Stimulated activated CD4-positive, alpha-beta T cell treated with anti-CD3 and anti-CD28 coated beads, TNF-alpha, amount 100 ng/mL, for 48 hours (primary cell): ENCODE measurements around the gene SYT17.

Source experiments
- DNase-seq, 3 donors: peaks; one replicate each; pipeline ENCODE4 v3.0.0-alpha.2; 2020; ENCODE audit warnings: low read depth in 3 of 3

The SYT17 gene

DNA sequence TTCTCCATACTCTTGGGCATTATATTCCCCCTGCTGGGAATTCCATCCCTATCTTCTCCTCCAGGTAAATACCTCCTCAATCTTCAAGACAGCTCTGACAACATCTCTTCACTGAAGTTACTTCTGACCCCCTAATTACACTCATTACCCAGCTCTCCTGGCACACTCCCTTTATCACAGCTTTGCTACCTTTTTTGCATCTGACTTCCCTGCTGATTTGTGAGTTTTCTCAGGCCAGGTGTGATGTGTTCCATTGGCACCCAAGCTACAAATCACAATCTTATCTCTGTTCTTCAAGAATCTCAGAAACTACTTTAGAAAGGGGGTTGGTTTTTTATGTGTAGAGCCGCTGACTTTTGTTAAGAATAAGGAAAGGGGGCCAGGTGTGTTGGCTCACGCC, 131.5 kb downstream of the SYT17 start:
- DNase-seq: no peak

DNA sequence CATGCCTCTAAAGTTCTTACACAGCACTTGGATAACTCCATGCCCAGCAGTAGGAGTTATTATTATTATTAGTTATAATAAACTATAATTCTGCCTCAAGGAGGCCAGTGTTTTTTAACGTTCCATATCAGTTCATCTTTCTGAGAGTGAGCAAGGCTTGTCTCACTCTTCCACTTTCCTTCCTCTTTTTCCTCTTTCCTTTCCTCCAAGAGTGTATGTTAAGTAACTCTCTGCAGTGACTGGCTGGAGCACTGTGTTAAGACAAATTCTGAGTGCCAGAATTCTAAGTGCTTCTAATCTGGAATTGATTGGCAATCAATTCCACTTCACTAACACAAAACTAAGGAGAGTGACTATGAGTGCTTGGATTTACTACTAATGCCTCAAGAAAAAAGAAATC, 133.9 kb downstream of the SYT17 start:
- no peak for DNase-seq

DNA sequence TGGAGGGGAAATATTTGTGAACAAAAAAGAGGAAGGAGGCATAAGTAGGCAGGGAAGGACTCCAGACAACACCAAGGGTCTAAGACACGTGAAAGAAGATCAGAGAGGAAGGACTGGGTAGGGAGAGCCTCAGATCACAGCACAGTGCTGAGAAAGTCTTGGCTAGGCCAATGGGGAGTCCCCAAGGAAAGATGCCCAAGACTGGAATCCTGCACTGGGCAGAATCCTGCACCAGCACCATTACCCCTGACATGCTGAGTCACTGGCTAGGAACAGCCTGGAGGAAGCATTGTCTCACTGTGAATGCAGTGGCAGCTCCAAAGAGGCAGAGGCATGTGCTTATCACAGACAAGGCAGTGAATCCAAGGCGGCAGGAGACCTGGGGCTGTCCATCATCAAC, 136.7 kb downstream of the SYT17 start:
- DNase-seq: no peak

DNA sequence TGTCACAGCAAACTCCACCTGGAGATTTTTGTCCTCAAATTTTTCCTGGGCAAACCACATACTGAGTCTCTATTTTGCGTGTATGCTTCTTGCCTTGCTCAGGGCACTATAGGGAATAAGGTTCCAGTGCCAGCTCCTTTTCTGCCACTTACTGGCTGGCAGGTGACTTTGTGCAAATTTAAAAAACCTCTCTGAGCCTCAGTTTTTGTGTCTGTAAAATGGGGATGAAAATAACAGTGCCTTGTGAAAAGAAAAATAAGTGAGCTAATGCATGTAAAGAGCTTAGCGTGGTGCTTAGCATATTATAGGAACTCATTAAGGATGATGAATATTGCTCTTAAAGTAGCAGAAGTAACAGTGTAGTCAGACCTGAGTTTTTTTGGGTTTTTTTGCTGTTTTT, 137.4 kb downstream of the SYT17 start:
- DNase-seq: no peak

DNA sequence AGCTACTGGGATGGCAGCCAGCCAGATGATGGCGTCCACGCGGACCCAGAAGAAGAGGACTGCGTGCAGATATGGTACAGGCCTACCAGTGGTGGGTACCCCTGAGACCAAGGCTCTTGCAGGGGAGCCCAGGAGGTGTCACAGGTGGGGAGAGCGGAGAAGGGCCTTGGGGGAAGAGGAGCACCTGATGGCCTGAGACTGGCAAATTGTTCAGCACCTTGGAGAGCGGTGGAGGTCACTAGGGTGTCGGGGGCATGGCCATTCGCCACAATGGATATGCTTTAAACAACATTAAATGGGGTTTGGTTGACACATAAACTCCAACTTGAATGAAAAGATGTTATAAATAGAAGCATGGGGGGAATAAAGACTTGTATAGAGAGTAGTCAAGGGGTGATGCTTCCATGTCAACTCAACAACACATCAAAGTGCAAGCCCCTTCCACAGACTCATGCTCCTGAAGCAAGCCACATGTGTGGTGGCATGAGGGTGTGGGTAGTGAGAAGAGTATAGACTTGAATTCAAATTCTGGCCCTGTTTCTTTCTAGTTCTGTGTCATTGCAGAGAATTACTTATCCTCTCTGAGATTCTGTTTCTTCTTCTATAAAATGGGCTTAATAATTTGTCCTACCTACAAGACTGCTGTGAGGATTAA, 139.7 kb downstream of the SYT17 start:
- DNase-seq: no peak

DNA sequence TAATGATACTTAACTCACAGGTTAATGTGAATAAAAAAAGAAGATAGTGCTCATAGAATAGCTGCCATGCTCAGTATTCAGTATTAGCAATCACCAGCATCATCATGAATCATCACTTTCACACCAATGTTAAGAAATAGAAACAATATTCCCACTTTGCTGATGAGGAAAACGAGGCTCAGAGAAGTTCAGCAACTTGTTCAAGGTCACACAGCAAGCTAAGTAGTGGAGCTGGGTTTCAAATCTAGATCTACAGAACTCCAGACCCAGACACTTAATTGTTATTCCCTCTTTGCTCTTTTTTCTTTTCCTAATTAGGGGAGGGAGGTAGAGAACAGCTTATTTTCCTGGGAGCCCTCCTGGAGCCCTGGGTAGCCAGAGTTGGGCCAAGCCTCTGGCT, 140.4 kb downstream of the SYT17 start:
- no peak for DNase-seq

DNA sequence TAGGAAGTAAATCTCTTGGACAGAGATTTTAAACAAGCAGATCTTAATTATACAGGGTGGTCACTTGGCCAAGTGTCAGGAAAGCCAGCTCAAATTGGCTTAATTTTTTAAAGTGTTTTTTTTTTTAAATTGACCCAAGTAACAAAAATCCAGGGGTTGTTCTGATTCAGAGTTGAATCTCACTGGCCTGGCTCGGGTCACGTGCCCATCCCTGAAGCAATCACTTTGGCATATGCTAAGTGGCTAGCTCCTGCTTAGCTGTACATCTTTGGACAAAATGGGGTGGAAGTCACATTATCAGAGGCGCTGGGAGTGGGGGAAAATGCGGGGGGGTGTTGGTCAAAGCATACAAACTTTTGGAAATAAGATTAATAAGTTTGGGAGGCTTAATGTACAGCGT, 141.1 kb downstream of the SYT17 start:
- DNase-seq: no peak

DNA sequence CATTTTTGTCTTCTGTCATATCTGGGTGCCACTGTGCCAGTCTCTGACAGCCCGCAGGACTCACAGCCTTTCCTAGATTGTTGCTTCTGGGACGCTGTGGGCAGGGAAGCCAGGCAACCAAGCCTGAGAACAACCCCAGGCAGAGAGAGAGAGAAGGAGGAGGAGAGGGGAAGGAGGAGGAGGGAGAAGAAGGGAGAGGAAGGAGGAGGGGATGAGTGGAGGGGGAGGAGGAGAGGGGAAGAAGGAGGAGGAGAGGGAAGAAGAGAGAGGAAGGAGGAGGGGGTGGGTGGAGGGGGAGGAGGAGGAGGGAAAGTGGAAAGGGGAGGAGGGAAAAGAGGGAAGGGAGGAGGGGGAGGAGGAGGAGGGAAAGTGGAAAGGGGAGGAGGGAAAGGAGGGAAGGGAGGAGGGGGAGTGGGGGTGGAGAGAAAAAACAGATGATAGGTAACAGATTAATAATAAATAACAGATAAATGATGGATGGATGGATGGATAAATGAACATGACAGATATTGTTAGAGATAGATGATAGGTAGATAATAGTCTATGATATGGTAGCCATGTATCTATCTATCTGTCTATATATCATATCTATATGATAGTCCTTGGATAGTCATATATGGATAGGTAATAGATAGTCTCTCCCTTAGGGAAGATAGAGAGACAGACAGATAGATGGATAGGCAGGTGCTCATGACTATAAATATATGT, 146.8 kb downstream of the SYT17 start:
- DNase-seq: no peak

DNA sequence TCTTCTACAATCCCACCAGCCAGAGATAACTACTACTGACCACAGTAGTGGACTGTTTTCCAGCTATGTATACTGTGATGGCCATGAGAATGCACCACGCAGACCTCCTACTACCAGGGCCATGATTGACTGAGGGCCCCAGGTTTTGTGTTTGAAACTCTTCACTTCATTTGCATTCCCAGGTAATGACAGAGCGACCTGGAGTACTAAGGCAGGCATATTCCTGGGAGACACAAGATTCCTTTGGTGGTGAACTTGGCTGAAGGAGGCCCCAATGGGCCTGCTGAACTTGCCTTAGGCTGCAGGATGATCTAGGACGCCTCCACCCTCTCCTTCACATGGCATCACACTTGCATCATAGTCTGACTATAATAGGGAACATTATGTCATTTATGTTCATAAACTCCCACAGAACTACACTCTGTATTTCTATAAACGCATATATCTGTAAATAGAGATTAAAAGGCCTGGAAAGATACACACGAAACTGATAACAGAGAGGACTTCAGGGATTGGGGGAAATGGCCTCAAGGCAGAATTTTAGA, 147.9 kb downstream of the SYT17 start:
- no peak for DNase-seq

DNA sequence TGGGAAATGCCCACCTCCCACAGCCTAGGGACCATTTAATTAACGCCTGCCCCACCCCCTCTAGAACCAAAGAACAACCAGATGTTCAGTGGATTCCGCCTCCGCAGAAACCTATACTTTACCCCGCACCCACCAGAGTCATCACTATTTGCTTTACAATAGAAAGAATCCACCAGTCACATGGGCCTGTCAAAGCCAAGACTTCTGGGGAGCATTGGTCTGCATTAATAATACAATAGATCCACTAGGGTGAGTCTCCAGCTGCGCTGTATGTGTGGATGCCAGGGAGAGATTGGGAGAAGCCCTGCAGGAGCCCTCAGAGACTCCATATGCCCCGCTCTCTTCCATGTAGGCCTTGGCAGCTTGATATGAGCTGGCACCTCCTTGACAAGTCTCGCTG, 148.8 kb downstream of the SYT17 start:
- DNase-seq: no peak
